Astrocyte (in vitro differentiated cells and primary cell): ENCODE measurements around the gene NCKAP1.

Source experiments
- EZH2 ChIP-seq: IDR thresholded peaks from 2 replicates; pipeline ENCODE4 v1.6.1; 2012; ENCODE audit warnings: mild to moderate bottlenecking, low read length, inconsistent platforms; ENCODE audit not compliant: insufficient read depth
- TF ChIP-seq, protein P1 (sequence below): IDR thresholded peaks from 2 replicates; pipeline ENCODE4 v1.5.1; 2011; ENCODE audit warnings: low read depth, mild to moderate bottlenecking, inconsistent platforms, low read length, moderate library complexity; ENCODE audit not compliant: insufficient read depth

DNA sequence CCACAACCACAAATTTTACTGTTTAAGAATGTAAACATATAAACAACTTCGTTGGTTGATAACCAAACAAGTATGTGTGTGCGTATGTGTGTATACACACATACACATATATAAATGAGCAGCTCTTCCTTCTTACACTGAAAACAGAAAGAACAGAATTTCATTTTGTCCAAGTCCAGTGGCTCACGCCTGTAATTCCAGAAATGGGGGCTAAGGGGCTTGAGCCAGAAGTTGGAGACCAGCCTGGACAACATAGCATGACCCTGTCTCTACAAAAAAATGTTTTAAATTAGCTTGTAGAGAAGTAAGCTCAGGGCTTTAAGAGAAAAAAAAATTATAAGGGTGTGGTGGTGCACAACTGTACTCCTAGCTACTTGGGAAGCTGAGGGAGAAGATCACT is 12.3 kb downstream of the NCKAP1 start:
- TF ChIP-seq, protein P1, sequence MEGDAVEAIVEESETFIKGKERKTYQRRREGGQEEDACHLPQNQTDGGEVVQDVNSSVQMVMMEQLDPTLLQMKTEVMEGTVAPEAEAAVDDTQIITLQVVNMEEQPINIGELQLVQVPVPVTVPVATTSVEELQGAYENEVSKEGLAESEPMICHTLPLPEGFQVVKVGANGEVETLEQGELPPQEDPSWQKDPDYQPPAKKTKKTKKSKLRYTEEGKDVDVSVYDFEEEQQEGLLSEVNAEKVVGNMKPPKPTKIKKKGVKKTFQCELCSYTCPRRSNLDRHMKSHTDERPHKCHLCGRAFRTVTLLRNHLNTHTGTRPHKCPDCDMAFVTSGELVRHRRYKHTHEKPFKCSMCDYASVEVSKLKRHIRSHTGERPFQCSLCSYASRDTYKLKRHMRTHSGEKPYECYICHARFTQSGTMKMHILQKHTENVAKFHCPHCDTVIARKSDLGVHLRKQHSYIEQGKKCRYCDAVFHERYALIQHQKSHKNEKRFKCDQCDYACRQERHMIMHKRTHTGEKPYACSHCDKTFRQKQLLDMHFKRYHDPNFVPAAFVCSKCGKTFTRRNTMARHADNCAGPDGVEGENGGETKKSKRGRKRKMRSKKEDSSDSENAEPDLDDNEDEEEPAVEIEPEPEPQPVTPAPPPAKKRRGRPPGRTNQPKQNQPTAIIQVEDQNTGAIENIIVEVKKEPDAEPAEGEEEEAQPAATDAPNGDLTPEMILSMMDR: no peak
- no peak for TF ChIP-seq EZH2
